ENCODE measurements around the gene PRR18. TPM values are rescaled to one million over a fixed set of nuclear protein-coding genes. Genes with fewer than 3 reads are reported as not detected.

The PRR18 gene
- total and polyA plus RNA-seq, 4 donors: 0.29 to 2.8 (median 1.1) TPM

- no peaks in the 10 kb centered on the region for H3K4me1 ChIP-seq (ENCODE audit: control insufficient read depth in 4 of 4, insufficient read depth in 4 of 4, low read length in 3 of 4)
- no peaks in the 10 kb centered on the region for H3K27me3 ChIP-seq (ENCODE audit: control insufficient read depth in 4 of 4, insufficient read depth in 4 of 4, low read length in 3 of 4)
- no peak overlapping the region for H3K9ac ChIP-seq (ENCODE audit: low read depth in 1 of 2, low read length in 2 of 2)
- TF ChIP-seq, protein P1, sequence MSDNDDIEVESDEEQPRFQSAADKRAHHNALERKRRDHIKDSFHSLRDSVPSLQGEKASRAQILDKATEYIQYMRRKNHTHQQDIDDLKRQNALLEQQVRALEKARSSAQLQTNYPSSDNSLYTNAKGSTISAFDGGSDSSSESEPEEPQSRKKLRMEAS (IDR thresholded peaks at IDR 0.05): no peak
- TF ChIP-seq JUND (IDR thresholded peaks at IDR 0.05): no peak
- 95% methylated on average over 14 of the region's 14 CpGs for WGBS
- no peak for DNase-seq (ENCODE audit: low spot score)
- H3K9me3 ChIP-seq (ENCODE audit: control insufficient read depth in 4 of 4, low read length in 3 of 4): no peaks in the 10 kb centered on the region
- no peaks in the 10 kb centered on the region for H3K36me3 ChIP-seq (ENCODE audit: control insufficient read depth in 4 of 4, insufficient read depth in 3 of 4, low read depth in 1 of 4, low read length in 3 of 4)
- no peak overlapping the region for H3K4me3 ChIP-seq (ENCODE audit: low read depth in 1 of 3, low read length in 3 of 3)
- no peak overlapping the region for H3K27ac ChIP-seq (ENCODE audit: low read depth in 1 of 2, low read length in 2 of 2)
Measured at GRCh38 chr6:166289207-166290060, 18.8 kb downstream of the PRR18 start.

DNA sequence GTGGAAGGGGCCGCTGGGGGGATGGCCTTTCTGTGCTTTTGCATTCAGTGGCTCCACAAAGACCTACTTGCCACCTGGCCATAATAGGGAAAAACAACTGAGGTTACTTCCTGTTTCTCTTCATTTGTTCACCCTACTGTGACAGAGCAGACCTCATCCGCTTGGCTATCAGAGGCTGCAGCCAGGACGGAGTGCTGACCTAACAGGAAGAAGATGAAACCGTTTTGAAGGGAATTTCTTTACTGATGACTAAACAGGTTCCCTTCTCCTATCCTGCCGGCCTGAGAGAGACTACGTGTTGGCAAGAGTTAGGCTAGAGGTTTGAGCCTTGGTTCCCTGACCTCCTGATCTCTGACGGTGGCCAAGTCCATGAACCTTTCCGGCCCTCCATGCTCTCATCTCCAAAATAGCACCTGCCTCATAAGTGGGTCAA, 21.3 kb downstream of the PRR18 start:
- peak overlapping the region; percentile 18 to 20 for H3K27ac ChIP-seq (ENCODE audit: low read depth in 1 of 2, low read length in 2 of 2)

More for the DNA sequence above, 21.3 kb downstream of the PRR18 start:
- no peak for DNase-seq (ENCODE audit: low spot score)
- H3K9me3 ChIP-seq (ENCODE audit: control insufficient read depth in 4 of 4, low read length in 3 of 4): no peaks in the 10 kb centered on the region
- WGBS: 33% methylated on average over 8 of the region's 8 CpGs
- no peaks in the 10 kb centered on the region for H3K36me3 ChIP-seq (ENCODE audit: control insufficient read depth in 4 of 4, insufficient read depth in 3 of 4, low read depth in 1 of 4, low read length in 3 of 4)
- TF ChIP-seq GABPA (IDR thresholded peaks at IDR 0.05 in 1 of 2, conservative IDR thresholded peaks at IDR 0.05 in 1 of 2) (no peak), JUND (IDR thresholded peaks at IDR 0.05) (no peak), REST (IDR thresholded peaks at IDR 0.05) (no peak), EGR1 (IDR thresholded peaks at IDR 0.05; ENCODE audit: low read depth in 2 of 2) (no peak), RAD21 (IDR thresholded peaks at IDR 0.05) (no peak), NR2F2 (IDR thresholded peaks at IDR 0.05) (peak; percentile 44), HNF4A (conservative IDR thresholded peaks at IDR 0.05) (peak; percentile 64 to 72), RXRA (IDR thresholded peaks at IDR 0.05) (peak; percentile 72 to 79), HNF4G (IDR thresholded peaks at IDR 0.05) (peak; percentile 20), YY1 (IDR thresholded peaks at IDR 0.05) (no peak), ATF3 (IDR thresholded peaks at IDR 0.05) (no peak)
- TF ChIP-seq, protein P1 (IDR thresholded peaks at IDR 0.05): no peak
- no peaks in the 10 kb centered on the region for H3K4me1 ChIP-seq (ENCODE audit: control insufficient read depth in 4 of 4, insufficient read depth in 4 of 4, low read length in 3 of 4)
- no peak overlapping the region for H3K9ac ChIP-seq (ENCODE audit: low read depth in 1 of 2, low read length in 2 of 2)
- H3K27me3 ChIP-seq (ENCODE audit: control insufficient read depth in 4 of 4, insufficient read depth in 4 of 4, low read length in 3 of 4): no peaks in the 10 kb centered on the region
- H3K4me3 ChIP-seq (ENCODE audit: low read depth in 1 of 3, low read length in 3 of 3): no peak overlapping the region
